Stimulated activated CD8-positive, alpha-beta memory T cell treated with anti-CD3 and anti-CD28 coated beads, Interleukin-15, amount 100 ng/mL, for 4 hours (primary cell): ENCODE data around the gene PPARG.
A peak's percentile ranks its signal among the peaks of the same experiment; 100 is the strongest.
"Not testable (repeated sequence)": the region's sequence is repeated elsewhere in the genome, so short reads cannot be mapped to it uniquely, and the experiment has no call there.

ENCODE experiments used
- DNase-seq, 2 donors: peaks; one replicate each; pipeline ENCODE4 v3.0.0-alpha.2; 2020; ENCODE audit warnings: low read depth in 2 of 2

The PPARG gene

DNA sequence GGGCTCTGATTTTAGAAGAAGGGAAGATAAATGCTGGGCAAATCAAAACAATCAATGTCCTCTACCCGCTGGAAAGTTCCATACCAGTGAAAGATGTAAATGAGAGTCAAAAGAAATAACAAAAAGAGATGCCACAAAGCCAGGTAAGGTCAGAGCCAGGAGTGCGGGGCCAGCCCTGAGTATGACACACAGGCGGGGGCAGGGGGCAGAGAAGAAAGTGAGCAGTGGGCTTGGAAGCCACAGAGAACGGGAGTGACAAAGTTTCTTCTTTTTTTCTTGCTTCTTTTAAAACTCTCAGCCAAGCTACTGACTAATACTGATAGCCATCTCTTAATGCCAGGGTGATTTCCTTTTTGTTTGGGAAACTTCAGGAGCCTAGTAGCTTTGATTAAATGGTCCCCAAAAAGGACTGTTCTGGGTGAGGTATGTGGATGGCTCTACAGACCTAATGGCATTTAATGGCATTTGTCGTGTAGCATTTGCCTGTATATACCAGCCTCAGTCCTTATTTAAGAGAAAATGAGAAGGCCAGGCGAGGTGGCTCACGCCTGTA lies 172.3 kb downstream of the PPARG start:
- no peak for DNase-seq

DNA sequence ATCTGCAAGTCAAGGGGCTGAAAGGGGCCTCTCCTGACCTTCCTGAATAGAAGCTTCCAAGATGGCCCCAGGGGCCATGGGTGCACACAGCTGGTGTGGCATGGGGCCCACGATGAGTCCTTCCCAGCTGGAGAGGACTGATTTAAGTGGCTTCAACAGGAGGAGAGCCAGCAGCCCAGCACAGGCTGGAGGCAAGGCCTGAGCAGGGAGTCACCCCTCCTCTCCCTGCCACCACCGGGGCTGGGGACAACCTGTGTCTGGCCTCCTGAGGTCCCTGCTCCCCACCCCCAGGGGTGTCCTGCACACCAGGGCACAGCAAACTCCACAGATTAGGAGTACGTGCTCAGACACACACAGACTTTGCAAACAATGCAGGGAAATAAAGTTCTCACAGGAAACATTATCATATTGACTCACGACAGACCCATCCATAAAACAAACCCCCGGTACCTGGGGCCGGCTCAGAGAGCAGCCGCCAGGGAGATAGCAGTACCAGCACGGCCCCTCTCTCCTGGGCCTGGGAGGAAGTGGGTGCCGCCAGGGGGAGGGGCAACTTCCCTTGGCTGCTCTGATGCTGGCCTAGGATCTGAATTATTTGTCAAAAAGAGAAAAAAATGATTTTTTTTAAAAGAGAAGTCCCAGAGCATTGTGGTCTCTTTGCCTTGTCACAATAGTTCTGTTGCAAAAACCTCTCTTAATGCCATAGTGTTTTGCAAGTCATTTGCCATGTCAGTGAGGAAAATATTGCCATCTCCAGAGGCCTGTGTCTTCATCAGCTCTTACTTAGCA lies 173.5 kb downstream of the PPARG start:
- DNase-seq = no peak

DNA sequence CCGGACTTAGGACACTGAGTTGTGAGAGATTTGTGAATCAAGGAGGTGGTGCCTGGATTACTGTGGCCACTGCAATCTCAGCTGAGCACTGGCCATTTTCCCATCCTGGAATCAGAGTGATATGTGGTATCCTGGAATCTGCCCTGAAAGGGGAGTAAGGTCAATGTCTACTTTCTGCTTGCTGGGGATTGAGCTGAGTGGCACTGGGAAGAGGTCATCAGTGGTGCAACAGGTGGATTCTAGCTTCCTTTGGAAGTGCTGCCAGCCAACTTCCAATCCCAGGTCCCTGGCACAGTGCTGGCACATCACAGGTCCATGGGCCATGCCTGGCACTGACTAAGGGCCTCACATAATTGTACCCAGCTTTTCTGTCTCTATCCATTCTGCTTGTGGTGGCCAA lies 174.8 kb downstream of the PPARG start:
- no peak for DNase-seq

DNA sequence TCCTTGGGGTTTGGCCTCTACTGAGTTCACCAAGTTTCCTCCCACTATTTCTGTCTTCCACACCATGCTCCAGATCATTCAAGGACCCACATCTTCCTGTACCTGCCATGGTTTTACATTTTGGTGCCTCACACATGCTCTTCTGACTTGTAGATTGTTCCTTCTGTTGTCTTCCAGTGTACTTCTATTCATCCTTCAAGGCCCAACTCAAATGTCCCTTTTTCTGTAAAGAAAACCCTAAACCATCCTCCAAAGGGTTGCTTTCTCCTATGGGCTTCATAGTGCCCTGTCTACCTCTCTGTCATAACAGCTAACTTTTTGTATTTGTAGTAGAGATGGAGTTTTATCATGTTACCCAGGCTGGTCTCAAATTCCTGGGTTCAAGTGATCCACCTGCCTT lies 175.3 kb downstream of the PPARG start:
- no peak for DNase-seq

DNA sequence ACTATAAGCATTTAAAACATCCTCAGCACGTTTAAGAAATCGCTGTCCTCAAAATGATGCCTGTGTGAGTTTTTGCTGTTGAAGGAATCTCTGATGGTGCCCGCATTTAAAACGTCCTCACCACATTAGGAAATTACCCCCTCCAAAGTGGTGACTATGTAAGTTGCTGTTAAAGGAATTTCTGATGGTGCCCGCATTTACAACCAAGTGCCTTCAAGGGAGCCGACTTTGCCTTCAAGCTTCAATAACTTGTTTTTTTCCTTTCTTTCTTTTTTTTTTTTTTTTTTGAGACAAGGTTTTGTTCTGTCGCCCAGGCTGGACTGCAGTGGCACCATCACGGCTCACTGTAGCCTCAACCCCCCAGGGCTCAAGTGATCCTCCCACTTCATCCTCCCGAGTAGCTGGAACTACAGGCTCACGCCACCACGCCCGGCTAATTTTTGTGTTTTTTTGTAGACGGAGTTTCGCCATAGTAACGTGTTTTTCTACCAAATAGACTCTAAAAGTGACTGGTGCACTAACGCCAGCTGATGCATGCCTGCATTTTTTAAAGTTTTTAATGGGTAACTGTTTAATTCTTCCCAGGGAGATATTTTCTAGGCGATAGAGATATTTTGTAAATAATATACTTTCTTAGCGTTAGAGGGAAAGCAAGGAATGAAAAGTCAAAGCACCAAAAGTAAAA lies 176.4 kb downstream of the PPARG start:
- DNase-seq = no peak

DNA sequence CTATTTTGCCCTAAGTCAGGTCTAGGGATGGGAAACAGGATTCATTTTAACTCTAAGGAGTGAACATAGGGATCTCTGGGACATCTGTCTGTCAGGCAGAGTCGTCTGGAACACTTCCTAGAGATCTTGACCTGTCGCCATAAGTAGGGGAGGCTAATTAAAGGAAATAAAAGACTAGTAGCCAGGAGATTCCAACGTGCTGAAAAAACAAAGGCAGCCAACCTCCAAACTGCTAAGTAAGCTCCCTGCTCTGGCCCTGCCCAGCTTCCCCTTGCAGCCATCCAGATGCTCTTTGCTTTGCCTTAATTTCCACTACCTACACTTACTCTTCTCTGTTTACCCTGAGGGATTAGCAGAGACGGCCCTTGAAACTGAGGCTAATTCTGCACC lies 177.0 kb downstream of the PPARG start:
- no peak for DNase-seq

DNA sequence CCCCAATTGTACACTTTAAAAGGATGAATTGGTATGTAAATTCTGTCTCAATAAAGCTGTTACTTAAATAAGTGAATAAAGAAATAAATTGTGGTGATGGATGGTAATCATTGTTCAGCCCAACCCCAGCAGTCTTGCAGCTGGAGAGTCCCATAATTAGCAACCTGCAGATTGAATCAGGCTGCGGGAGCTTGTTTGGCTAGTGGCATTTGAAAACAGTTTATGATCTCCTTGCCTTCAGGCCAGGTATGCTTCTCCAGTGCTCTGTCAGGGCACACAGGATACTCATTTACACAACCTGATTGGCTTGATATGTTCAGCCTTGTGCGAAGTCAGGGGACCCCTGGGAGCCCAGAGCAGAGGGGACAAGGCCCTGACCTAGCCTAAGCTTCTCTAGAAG lies 178.9 kb downstream of the PPARG start:
- no peak for DNase-seq

DNA sequence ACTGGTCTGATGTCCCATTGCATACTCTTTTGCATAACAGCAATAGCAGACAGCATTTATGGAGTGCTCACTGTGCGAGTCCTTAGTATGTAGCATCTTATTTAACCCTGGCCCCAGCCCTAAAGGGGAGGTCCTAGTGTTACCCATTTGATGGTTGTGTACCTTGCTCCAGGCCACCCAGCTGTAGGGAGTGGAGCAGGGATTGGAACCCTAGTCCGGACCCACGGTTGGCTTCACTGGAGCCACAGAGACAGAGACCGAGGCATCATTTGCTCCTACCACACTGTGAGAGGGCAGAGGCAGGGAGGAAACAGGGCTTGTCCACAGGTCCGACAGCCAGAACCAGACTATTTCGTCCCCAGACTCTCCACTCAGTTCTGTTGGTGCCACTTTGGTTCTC lies 179.4 kb downstream of the PPARG start:
- no peak for DNase-seq

DNA sequence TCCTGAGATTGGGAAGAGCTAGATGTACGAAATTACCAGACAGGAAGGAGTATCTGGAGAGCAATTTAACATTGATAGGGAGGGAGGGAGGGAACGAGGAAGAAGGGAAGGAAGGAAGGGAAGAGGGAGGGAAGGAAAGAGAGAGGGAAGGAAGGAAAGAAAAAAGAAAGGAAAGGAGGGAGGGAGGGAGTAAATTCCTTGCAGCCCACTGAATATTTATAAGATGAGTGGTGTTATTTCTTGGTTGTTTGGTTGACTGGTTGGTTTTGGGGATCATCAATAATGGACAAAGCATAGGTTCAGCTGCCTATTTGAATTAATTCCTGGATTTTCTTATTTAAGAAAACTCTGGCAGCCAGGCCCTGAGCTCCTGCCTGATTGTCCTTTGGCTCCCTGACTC lies 179.9 kb downstream of the PPARG start:
- no peak for DNase-seq

DNA sequence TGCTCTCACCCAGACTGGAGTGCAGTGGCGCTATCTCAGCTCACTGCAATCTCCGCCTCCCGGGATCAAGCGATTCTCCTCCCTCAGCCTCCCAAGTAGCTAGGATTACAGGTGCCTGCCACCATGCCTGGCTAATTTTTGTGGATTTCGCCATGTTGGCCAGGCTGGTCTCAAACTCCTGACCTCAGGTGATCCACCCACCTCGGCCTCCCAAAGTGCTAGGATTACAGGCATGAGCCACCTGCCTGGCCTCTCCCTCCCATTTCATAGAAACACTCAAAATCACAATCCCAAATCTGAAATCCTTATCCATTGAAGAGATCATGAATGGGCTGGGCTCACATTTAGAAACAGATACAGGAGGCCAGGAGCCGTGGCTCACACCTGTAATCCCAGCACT lies 180.4 kb downstream of the PPARG start:
- not testable (repeated sequence) for DNase-seq

DNA sequence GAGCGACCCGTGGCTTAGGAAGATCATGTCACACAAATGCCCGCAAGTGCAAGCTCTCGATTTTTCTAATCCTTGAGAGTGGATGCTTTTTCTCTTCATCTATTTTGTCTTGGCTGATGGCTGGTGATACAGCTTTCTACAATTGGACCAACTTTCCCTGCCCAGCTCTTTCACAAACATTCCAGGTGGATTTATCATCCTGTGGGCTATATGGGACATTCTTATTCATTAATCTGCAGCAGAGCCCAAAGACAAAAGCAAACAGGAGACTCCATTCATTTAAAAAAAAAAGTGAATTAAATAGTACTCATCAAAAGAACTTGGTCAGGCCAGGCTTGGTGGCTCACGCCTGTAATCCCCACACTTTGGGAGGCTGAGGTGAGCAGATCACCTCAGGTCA lies 181.2 kb downstream of the PPARG start:
- DNase-seq = no peak

DNA sequence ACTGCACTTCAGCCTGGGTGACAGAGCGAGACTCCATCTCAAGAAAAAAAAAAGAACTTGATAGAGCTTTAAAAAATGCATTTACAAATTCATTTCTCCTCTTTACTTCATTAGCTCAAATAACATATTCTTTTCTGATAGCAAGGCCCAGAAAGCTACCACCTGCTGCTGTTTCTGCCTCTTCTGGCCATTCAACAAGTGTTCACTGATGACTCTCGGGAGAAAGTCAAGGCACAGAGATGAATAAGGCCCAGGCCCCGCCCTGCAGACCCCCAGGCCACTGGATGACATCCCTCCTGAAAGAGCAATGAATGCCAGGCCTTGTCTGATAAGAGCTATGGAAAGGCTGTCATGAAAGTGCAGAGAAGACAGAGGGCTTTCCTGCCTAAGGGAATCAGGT lies 181.8 kb downstream of the PPARG start:
- DNase-seq = no peak

DNA sequence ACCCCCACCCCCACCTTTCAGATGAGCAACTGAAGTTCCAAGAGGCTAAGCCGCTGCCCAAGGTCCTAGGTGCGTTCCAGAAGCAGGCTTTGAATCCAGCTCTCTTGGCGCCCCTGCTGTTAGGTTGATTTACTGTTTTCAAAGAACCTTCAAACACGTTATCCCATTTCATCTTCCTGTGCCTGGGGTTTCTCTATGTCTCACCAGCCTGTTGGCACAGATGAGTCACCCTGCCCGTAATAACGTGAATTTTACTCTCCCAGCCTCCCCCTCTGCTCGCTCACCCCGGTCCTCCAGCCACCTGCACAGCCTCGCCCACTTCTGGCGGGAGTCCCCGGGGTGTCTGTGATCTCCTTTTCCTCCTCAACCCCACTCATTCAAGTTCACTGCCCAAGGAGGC lies 182.4 kb downstream of the PPARG start:
- peak in 1 of 2 donors; percentile 24 for DNase-seq

DNA sequence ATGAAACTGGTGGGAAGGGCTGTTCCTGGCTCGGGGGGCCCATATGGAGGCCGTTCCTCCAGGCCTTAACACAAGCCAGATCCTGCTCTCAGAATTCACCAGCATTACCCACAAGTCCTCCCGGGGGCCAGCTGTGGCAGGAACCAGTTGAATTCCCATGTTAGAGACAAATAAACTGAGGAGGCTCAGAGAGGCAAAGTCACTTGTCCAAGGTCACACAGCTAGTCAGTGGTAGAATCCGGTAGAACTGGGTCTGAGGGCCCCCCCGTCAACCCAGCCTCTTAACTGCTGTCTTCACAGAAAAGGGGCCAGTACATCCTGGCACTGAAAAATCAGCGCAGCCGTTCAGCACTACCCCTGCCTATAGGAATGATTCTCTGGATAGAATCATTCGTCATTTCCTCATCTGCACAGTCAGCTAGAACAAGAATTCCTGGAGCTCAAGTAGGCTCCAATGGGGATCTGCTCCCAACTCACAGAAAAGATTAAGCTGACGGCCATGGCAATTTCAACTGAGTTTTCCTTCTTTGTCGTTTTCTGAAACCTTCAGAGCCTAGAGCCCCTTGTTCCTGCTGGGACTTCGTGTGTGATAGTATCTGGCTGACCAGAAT lies 183.2 kb downstream of the PPARG start:
- no peak for DNase-seq

DNA sequence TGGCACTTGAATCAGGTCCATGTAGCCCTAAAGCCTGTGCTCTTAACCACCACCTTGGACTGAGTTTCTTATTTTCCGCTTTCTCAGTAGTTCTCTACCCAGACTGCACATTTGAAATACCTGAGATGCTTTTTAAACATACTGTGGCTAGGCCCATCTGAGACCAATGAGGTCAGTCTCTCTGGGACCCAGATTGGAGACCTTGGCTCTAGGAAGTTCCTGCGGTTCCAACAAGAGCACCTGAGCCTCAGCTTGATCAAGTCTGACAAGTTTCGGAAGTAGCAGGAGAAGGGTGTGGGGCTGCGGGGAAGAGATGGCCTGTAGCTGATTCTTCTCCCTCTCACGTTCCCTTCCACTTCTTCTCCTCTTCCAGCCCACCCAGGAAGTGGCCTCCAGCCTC lies 183.9 kb downstream of the PPARG start:
- DNase-seq = no peak

DNA sequence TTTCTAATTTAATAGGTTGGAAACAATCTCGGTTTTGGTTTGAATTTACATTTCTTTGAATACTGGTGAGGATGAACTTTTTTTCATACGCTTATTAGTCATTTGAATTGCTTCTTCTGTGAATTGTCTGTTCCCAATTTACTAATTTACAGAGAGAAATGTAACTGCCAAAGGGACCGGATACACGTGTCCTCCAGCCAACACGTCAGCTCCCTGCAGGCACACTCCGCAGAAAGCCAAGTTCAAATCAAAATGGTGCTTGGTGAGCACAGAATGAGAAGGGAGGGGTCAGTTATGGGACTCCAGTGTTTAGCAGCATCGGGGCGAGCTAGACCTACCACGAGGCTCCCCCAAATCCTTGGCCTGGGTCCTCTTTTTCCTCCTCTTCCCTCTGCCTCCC lies 184.6 kb downstream of the PPARG start:
- DNase-seq = no peak

DNA sequence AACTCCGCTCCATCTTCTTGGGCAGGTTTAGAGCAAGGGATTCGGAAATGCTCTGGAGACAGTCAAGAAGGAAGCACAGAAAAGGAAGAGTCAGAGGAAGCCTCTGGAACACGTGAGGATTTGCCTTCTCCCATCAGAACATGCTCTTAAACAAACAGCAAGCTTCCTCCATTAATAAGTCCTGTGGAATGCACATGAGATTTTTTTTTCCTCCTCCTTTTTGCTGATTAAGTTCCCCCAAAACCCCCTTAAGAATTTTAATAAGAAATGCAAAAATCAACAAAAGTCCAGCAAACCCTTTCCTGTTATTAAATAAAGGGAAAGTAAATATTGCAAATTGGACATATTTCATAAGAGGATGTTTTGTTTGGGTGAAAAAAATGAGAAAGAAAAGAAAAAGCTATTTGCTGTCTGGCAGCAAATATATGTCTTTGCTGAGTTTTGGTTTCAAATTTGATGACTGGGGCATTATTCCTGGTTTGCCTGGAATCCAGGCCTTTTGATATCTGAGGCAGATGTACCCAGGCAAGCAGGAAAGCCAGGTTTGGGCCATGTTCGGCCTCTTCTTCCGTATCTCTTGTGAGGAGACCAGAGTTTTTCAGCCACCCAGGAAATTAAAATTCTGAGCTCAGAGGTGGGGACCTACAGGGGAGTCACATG lies 187.5 kb downstream of the PPARG start:
- DNase-seq = no peak

DNA sequence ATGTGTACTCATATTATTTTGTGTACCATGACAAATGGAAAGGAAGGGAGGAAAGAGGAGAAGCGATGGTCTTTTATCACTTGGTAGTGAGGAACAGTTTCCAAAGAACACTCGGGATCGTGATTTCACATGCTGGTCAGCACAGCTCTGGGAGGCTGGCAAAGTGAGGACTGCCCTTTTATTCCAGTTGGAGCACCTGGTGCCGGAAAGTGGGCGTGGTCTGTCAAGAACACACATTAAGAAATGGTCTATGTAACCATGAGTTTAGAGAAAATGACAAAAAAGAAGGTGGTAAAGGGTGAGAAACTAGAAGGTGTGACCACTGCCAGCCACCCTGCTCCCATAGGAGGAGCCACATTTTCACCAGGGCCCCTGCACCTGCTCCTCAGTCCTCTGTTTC lies 188.4 kb downstream of the PPARG start:
- DNase-seq = no peak

DNA sequence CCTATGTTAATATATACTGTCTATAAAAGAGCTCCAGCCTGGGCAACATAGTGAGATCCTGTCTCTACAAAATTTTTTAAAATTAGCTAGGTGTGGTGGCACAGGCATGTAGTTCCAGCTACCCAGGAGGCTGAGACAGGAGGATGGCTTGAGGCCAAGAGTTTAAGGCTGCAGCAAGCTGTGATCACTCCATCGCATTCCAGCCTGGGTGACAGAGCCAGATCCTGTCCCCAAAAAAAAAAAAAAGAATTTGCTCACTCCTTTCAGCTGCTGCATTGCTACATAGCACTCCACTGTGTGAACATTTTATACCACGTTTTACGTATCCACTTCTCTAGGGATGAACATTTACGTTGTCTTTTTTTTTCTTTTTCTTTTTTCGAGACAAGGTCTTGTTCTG lies 189.5 kb downstream of the PPARG start:
- no peak for DNase-seq

DNA sequence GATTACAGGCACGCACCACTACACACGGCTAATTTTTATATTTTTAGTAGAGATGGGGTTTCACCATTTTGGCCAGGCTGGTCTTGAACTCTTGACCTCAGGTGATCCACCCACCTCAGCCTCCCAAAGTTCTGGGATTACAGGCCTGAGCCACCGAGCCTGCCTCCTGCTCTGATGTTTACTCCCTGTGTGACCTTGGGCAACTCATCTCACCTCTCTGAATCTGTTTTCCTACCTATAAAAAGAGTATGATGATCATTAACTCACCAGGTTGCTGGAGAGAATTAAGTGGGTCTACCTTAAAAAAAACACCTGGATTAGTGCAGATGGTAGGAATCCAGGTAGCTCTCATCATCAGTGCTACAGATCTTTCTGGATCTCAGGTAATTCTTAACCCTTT lies 190.3 kb downstream of the PPARG start:
- not testable (repeated sequence) for DNase-seq

DNA sequence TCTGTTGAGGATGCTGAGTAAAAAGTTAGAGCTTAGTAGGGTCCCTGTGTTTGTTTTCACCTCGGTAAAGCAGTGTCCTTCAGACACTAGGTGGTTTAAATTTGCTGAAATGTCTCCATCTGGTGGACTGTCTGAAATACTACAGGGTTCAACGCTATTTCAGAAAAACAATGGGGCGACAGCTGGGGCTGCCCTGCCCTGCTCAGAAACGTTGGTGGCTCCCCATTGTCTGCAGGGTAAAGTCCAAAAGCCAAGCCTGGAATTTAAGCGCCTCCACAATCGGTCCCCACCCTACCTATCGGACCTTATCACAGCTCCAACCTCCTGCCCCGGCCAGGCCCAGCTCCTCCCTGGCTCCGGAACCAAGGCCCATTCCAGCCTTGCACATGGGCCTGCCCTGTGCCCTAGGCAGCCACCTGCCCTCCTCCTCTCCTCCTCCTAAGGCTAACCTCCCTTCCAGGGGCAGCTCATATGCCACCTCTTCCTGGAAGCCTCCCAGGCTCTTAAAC lies 191.1 kb downstream of the PPARG start:
- DNase-seq = no peak

DNA sequence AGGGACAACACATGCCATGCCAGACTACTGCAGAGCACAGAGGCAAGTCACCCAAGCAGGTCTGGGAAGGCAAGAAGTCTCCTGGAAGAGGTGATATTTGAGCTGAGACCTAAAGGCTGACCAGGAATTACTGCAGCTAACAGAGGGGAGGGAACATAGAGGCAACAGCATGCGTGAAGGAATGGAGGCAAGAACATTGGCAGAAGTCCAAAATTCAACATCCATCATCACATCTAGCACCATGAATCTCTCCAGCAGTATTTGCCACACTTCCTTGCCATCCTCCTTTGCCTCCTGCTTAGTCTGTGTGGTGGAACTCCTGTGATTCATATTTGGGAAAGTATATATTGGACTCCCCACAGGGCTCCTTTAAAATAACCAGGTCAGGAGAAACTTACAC lies 194.5 kb downstream of the PPARG start:
- DNase-seq = no peak
